Astrocyte (in vitro differentiated cells and primary cell): ENCODE measurements around the gene PAK6. TPM values are rescaled to one million over a fixed set of nuclear protein-coding genes. Genes with fewer than 3 reads are reported as not detected.

Experiments
- DNase-seq: peaks from one replicate; pipeline ENCODE4 v3.0.0-alpha.2; 2010; ENCODE audit warnings: low read depth
- FAIRE-seq: peaks from 2 replicates; lab custom pipeline; 2011; peaks lifted over from hg19 to GRCh38; lab: Jason Lieb, UNC
- H2AFZ ChIP-seq: 2 replicates; pipeline ENCODE4 v1.6.0; 2012; ENCODE audit warnings: low read depth, low read length, inconsistent platforms
- H3K27ac ChIP-seq: 2 replicates; pipeline ENCODE4 v1.5.1; 2011; ENCODE audit warnings: low read depth, low read length, inconsistent platforms
- H3K27me3 ChIP-seq: 2 replicates; pipeline ENCODE4 v1.6.0; 2011; ENCODE audit warnings: low read length, inconsistent platforms; ENCODE audit not compliant: insufficient read depth
- H3K36me3 ChIP-seq: 2 replicates; pipeline ENCODE4 v1.5.1; 2011; ENCODE audit warnings: low read length, inconsistent platforms; ENCODE audit not compliant: insufficient read depth
- H3K4me1 ChIP-seq: 2 replicates; pipeline ENCODE4 v1.5.1; 2011; ENCODE audit warnings: low read length, inconsistent platforms; ENCODE audit not compliant: insufficient read depth
- H3K4me2 ChIP-seq: 2 replicates; pipeline ENCODE4 v1.6.0; 2012; ENCODE audit warnings: low read length, inconsistent platforms
- H3K4me3 ChIP-seq: 2 replicates; pipeline ENCODE4 v1.5.1; 2011; ENCODE audit warnings: low read depth, mild to moderate bottlenecking, low read length, inconsistent platforms; ENCODE audit not compliant: insufficient read depth
- H3K79me2 ChIP-seq: 2 replicates; pipeline ENCODE4 v1.6.0; 2012; ENCODE audit warnings: mild to moderate bottlenecking, low read length, inconsistent platforms; ENCODE audit not compliant: insufficient read depth
- H3K9ac ChIP-seq: 2 replicates; pipeline ENCODE4 v1.6.0; 2012; ENCODE audit warnings: mild to moderate bottlenecking, low read length, inconsistent platforms
- H3K9me3 ChIP-seq: 2 replicates; pipeline ENCODE4 v1.5.1; 2012; ENCODE audit warnings: low read depth, mild to moderate bottlenecking, low read length, inconsistent platforms; ENCODE audit not compliant: insufficient read depth
- H4K20me1 ChIP-seq: 2 replicates; pipeline ENCODE4 v1.6.0; 2012; ENCODE audit warnings: low read length, inconsistent platforms; ENCODE audit not compliant: insufficient read depth
- H3K27ac Mint-ChIP-seq: one replicate; pipeline ENCODE4 v1.8.0; 2021; ENCODE audit warnings: mild to moderate bottlenecking, mixed read lengths; ENCODE audit not compliant: unreplicated experiment
- H3K27me3 Mint-ChIP-seq: one replicate; pipeline ENCODE4 v1.8.0; 2021; ENCODE audit warnings: low read depth, mixed read lengths; ENCODE audit not compliant: unreplicated experiment
- H3K36me3 Mint-ChIP-seq: one replicate; pipeline ENCODE4 v1.8.0; 2021; ENCODE audit warnings: low read depth, mixed read lengths; ENCODE audit not compliant: unreplicated experiment
- H3K4me1 Mint-ChIP-seq: one replicate; pipeline ENCODE4 v1.8.0; 2021; ENCODE audit warnings: low read depth, mixed read lengths; ENCODE audit not compliant: unreplicated experiment
- H3K4me3 Mint-ChIP-seq: one replicate; pipeline ENCODE4 v1.8.0; 2021; ENCODE audit warnings: mild to moderate bottlenecking, moderate library complexity, mixed read lengths; ENCODE audit not compliant: unreplicated experiment
- H3K9me3 Mint-ChIP-seq: one replicate; pipeline ENCODE4 v1.8.0; 2021; ENCODE audit warnings: mild to moderate bottlenecking, mixed read lengths; ENCODE audit not compliant: unreplicated experiment
- EZH2 ChIP-seq: IDR thresholded peaks from 2 replicates; pipeline ENCODE4 v1.6.1; 2012; ENCODE audit warnings: mild to moderate bottlenecking, low read length, inconsistent platforms; ENCODE audit not compliant: insufficient read depth
- total RNA-seq: library from RNA; stranded (reverse); gene quantifications from 2 replicates; pipeline ENCODE4 v1.2.1, GENCODE V29; 2021
- TF ChIP-seq, protein P1 (sequence below): IDR thresholded peaks from 2 replicates; pipeline ENCODE4 v1.5.1; 2011; ENCODE audit warnings: low read depth, mild to moderate bottlenecking, inconsistent platforms, low read length, moderate library complexity; ENCODE audit not compliant: insufficient read depth

Gene PAK6
- total RNA-seq, 1 donor from 2014 or later, result 1.1 TPM

DNA sequence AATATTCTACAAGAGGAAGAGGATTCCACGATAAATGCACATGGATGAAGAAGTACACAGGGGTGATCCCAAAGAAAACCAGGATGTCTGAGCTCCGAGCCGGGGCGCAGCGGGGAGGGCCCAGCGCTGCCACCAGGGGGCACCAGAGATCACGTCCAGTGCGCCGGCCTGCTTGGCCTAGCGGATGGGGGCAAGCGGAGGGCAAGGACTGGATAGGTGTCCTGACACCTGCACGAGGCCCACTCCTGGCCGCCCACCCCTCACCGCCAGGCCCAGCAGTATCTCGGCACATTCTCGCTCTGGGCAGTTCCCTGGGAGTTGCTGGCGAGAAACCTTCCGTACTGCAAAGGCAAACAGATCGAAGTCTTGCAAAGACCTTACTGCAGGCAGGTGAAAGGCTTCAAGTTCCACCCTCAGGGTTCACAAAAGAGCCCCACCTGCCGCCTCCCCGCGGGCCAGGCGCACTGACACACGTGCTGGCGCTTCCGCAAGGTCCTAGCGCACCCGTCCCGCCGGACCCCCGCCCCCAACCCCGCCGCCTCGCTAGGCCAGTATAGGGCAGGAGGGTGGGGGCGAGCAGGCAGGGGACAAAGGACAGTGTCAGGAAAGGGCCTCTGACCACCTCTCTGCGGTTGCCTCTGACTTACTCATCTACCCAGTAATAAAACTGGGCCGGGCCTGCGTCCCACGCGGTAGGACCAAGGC lies 40.7 kb downstream of the PAK6 start:
- no peak for DNase-seq

DNA sequence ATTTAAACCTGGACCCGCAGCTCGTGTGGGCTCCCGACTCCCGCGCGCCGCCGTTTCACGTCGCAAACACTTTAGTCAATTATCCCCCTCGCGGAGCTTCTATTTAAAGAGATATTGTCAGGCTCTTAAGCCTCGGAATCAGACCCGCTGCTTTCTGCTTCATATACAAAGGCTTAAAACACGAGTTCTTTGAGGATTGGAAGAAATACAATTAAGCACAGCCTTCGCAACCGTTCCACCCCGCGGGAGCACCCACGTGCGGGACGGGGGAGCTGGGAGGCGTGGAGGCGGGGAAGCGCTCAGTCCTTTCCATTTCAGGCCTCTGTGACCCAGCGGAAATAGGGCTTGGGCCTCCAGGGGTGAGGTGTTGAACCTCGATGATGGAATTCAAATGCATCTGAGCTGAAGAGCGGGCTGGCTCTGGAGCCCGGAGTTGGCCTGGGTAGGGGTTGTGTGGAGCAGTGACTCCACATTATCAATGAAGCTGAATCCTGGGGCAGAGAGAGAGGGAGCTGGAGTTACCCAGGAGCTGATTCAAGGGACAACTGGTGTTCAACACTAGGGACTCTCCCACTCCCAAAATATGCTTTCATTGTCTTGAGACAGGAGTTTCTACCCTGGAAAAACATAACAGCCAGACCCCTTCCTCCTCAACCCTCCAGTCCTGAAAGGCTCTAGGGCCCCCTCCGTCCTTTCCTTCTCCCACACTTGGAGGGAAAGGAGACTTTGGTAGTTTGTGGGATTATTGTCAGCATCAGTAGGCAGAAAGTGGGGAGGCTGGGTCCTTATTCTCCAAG lies 41.6 kb downstream of the PAK6 start:
- Mint-ChIP-seq H3K9me3 (no peaks in the 10 kb centered on the region), H3K4me3 (no peak overlapping the region), H3K27me3 (peaks cover 49% of the 10 kb centered on the region), H3K4me1 (peaks cover 5% of the 10 kb centered on the region), H3K27ac (no peak overlapping the region), H3K36me3 (no peaks in the 10 kb centered on the region)
- Histone ChIP-seq H2AFZ (no peak overlapping the region), H4K20me1 (no peaks in the 10 kb centered on the region), H3K79me2 (no peaks in the 10 kb centered on the region), H3K36me3 (no peaks in the 10 kb centered on the region), H3K4me3 (no peak overlapping the region), H3K9me3 (no peaks in the 10 kb centered on the region), H3K9ac (no peak overlapping the region), H3K4me1 (peaks cover 14% of the 10 kb centered on the region), H3K27me3 (peaks cover 50% of the 10 kb centered on the region), H3K4me2 (no peak overlapping the region), H3K27ac (no peak overlapping the region)
- DNase-seq (no peak), FAIRE-seq (no peak)
- TF ChIP-seq EZH2, result no peak
- TF ChIP-seq, protein P1, sequence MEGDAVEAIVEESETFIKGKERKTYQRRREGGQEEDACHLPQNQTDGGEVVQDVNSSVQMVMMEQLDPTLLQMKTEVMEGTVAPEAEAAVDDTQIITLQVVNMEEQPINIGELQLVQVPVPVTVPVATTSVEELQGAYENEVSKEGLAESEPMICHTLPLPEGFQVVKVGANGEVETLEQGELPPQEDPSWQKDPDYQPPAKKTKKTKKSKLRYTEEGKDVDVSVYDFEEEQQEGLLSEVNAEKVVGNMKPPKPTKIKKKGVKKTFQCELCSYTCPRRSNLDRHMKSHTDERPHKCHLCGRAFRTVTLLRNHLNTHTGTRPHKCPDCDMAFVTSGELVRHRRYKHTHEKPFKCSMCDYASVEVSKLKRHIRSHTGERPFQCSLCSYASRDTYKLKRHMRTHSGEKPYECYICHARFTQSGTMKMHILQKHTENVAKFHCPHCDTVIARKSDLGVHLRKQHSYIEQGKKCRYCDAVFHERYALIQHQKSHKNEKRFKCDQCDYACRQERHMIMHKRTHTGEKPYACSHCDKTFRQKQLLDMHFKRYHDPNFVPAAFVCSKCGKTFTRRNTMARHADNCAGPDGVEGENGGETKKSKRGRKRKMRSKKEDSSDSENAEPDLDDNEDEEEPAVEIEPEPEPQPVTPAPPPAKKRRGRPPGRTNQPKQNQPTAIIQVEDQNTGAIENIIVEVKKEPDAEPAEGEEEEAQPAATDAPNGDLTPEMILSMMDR, result no peak

More for the DNA sequence above, 40.7 kb downstream of the PAK6 start:
- Histone ChIP-seq H3K4me2 (peak overlapping the region; percentile 45), H3K4me1 (peaks cover 8% of the 10 kb centered on the region), H3K36me3 (no peaks in the 10 kb centered on the region), H3K9me3 (no peaks in the 10 kb centered on the region), H3K9ac (no peak overlapping the region), H2AFZ (no peak overlapping the region), H4K20me1 (no peaks in the 10 kb centered on the region), H3K4me3 (no peak overlapping the region), H3K27ac (no peak overlapping the region), H3K27me3 (peaks cover 50% of the 10 kb centered on the region), H3K79me2 (no peaks in the 10 kb centered on the region)
- H3K4me1 Mint-ChIP-seq, result no peaks in the 10 kb centered on the region
- no peak for FAIRE-seq
- no peaks in the 10 kb centered on the region for H3K36me3 Mint-ChIP-seq
- H3K27me3 Mint-ChIP-seq, result peaks cover 51% of the 10 kb centered on the region
- no peak overlapping the region for H3K27ac Mint-ChIP-seq
- peak; percentile 49 for TF ChIP-seq EZH2
- TF ChIP-seq, protein P1, result peak; percentile 86
- H3K4me3 Mint-ChIP-seq, result no peak overlapping the region
- H3K9me3 Mint-ChIP-seq, result no peaks in the 10 kb centered on the region
